GM19099 (cell line): ENCODE measurements around the gene TCF12.

Source experiments
- POLR2A ChIP-seq: IDR thresholded peaks from 3 replicates; pipeline ENCODE4 v1.6.1; 2011; ENCODE audit warnings: low read depth; ENCODE audit not compliant: insufficient read length; ENCODE audit errors: extremely low read depth

TCF12 gene

GRCh38 chr15:57059026-57059660 is 140.7 kb downstream of the TCF12 start:
- TF ChIP-seq POLR2A, result no peak

- no peak for TF ChIP-seq POLR2A
Measured at GRCh38 chr15:57060799-57061198, 142.4 kb downstream of the TCF12 start.

DNA sequence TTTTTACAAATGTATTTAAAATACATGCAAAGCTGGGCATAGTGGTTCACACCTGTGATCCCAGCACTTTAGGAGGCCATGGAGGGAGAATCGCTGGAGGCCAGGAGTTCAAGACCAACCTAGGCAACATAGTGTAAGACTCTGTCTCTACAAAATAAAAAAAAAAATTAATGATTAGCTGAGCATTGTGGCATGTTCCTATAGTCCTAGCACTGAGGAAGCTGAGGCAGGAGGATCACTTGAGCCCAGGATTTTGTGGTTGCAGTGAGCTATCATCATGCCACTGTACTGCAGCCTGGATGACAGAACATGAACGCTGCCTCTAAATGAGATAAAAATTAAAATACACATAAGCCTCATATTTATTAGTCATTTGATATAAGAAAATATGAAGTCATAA is 142.8 kb downstream of the TCF12 start:
- no peak for TF ChIP-seq POLR2A

GRCh38 chr15:57061696-57062095 is 143.3 kb downstream of the TCF12 start:
- TF ChIP-seq POLR2A, result no peak

GRCh38 chr15:57064033-57064432 is 145.6 kb downstream of the TCF12 start:
- no peak for TF ChIP-seq POLR2A

- TF ChIP-seq POLR2A, result no peak
Measured at GRCh38 chr15:57069423-57069822, 151.0 kb downstream of the TCF12 start.

GRCh38 chr15:57070674-57071073 is 152.2 kb downstream of the TCF12 start:
- no peak for TF ChIP-seq POLR2A

GRCh38 chr15:57079446-57079845 is 161.0 kb downstream of the TCF12 start:
- TF ChIP-seq POLR2A, result no peak

GRCh38 chr15:57079931-57080620 is 161.6 kb downstream of the TCF12 start:
- no peak for TF ChIP-seq POLR2A

DNA sequence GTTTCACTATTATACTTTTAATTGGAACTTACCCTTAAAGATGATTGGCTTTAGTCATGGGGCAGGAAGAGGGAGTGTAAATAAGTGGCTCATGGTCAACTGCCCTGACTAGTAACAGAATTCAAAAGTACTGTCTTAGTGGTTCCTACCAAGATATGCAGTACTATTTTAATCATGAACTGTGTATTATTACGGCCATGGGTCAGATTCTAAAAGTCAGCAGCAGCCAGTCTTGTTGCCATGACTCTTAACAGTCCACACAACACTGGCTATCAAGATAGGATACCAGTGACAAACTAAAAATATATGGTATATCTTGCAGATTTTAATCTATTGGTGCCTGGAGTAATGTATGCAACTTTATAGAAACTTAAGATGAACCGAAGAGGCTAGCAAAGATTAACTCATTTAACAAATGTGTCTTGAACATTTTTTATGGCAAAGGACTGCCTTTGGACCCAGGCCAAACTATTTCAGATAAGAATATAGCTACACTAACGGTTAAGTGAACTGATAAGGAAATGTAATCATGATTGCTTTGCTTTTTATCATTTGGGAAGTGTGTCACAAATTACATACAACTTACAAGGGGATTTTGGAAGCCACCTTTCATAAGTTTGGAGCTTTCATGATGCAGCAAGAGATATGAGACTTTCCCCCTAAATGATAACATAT is 163.7 kb downstream of the TCF12 start:
- TF ChIP-seq POLR2A, result no peak

DNA sequence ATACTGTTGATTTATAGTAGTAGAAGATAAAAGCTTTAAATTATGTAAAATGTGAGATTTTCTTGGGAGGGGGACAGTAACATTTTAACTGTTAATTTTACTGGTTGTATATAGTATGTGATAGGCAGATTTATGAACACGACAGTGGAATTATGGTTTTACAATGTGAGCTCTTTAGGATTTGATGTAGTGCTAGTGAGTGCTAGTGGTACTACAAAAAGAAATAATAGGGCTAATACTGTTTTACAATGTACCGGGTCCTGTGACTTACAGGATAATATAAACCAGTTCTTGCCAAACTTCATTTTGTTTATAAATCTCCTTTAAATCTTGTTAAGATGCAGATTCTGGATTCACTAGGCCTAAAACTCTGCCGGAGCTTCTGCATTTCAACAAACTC is 165.7 kb downstream of the TCF12 start:
- TF ChIP-seq POLR2A, result no peak

GRCh38 chr15:57085267-57085666 is 166.8 kb downstream of the TCF12 start:
- no peak for TF ChIP-seq POLR2A

- no peak for TF ChIP-seq POLR2A
Measured at GRCh38 chr15:57086857-57087427, 168.5 kb downstream of the TCF12 start.

- no peak for TF ChIP-seq POLR2A
Measured at GRCh38 chr15:57089815-57090495, 171.5 kb downstream of the TCF12 start.

DNA sequence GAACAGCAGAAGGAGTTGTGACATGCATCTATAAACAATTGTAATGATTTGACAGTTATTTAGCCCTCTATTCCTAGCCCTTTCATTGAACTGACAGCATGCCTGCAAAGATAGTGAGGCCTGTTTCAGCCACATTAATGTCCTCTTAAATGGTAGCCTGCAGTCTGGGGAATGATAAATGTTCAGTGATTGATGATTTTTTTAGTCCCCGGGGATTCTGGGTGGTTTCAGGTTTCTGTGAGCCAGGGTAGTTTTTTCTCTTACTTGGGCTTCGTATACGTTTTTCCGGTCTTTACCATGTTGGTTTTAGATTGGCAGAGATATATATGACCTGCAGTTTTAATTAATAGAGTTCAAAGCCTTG is 172.0 kb downstream of the TCF12 start:
- TF ChIP-seq POLR2A, result no peak

- TF ChIP-seq POLR2A, result no peak
Measured at GRCh38 chr15:57091636-57092035, 173.2 kb downstream of the TCF12 start.

GRCh38 chr15:57092252-57092651 is 173.8 kb downstream of the TCF12 start:
- TF ChIP-seq POLR2A, result no peak
